HG02943 (cell line): ENCODE data around the gene SYT8.
"Not testable (repeated sequence)": the region's sequence is repeated elsewhere in the genome, so short reads cannot be mapped to it uniquely, and the experiment has no call there.

Source experiments
- ATAC-seq: cut with Tn5 transposase; IDR thresholded peaks from one replicate; pipeline ENCODE4 v1.9.1; 2021; ENCODE audit warnings: mild to moderate bottlenecking, low read depth, moderate library complexity; ENCODE audit not compliant: unreplicated experiment

Gene SYT8

DNA sequence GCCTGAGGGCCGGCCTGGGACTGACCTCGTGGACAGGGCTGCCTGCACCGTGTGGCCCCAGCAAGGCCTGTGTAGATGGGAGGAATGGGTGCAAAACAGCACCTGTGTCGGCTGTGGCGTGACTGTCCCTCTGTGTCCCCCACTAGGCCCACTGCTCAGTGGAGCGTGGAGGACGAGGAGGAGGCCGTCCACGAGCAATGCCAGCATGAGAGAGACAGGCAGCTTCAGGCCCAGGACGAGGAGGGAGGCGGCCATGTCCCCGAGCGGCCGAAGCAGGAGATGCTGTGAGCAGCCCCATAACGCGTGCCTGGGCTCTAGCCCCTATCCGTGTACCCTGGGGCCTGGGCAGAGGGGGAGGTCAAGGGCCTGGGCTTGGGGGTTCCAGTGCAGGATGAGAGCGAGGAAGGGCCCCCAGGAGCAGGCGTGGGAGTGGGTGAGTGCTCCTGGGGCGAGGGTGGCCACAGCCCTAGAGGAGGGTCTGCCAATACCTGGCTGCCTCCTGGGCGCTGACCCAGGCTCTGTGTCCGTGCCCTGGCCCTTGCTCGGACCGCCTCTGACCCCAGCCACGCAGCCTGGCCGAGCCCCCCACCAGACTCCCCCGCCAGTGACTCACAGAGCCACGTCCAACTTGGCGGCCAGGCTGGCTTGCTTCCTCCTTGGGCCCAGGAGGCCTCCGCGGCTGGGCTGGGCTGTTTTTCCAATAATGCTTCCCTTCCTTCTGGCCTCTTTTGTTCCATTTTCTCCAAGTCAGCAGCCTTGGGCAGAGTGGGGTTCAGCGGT, 45.3 kb downstream of the SYT8 start:
- no peak for ATAC-seq

DNA sequence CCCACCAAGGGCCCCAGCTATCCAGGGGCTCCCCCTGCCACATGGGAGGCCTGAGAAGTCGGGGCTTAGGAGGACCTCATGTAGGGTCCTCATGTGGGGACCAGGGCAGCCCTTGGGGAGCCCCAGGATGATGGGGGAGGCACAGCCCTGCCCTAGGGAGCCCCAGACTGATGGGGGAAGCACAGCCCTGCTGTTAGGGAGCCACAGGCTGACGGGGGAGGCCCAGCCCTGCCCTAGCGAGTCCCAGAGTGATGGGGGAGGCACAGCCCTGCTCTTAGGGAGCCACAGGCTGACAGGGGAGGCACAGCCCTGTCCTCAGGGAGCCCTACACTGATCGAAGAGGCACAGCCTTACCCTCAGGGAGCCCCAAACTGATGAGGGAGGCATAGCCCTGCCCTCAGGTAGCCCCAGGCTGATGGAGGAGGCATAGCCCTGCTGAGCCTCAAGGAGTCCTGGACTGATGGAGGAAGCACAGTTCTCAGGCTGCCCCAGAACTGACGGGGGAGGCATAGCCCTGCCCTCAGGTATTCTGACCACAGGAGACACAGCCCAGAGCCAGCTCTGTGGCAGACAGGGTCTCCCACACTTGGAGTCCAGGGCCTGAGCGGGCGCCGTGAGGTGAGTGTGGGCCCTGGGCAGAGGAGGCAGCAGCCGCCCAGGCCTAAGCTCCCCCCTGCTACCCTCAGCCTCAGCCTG, 46.1 kb downstream of the SYT8 start:
- ATAC-seq: no peak

DNA sequence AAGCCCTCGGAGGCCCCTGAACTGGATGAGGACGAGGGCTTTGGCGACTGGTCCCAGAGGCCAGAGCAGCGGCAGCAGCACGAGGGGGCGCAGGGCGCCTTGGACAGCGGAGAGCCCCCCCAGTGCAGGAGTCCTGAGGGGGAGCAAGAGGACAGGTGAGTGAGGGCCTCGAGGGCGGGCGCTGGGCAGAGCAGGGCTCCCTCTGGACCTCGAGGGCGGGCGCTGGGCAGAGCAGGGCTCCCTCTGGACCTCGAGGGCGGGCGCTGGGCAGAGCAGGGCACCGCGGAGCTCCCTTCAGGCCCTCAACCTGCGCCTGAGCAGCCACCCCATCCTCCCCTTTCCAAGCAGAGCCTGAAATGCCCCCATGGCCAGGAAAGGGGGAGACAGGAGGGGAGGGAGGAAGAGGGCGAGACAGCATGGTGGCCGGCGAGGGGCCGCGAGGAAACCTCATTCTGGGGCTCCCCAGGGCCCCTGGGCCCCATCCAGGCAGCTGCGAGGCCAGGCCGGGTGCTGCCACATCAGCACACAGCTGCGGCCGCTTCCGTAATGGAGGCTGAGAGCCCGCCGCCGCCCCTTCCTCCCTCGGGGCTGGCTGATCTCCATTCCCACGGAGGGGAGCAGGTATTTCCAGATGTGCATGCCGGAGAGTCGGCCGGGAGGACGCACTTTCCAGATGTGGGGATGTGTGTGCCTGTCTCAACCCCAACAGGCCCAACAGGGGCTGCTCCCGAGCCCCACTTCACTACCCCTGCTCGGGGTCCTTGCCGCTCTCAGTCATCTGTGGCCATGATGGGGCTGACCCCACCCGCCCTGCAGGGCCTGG, 46.9 kb downstream of the SYT8 start:
- no peak for ATAC-seq

DNA sequence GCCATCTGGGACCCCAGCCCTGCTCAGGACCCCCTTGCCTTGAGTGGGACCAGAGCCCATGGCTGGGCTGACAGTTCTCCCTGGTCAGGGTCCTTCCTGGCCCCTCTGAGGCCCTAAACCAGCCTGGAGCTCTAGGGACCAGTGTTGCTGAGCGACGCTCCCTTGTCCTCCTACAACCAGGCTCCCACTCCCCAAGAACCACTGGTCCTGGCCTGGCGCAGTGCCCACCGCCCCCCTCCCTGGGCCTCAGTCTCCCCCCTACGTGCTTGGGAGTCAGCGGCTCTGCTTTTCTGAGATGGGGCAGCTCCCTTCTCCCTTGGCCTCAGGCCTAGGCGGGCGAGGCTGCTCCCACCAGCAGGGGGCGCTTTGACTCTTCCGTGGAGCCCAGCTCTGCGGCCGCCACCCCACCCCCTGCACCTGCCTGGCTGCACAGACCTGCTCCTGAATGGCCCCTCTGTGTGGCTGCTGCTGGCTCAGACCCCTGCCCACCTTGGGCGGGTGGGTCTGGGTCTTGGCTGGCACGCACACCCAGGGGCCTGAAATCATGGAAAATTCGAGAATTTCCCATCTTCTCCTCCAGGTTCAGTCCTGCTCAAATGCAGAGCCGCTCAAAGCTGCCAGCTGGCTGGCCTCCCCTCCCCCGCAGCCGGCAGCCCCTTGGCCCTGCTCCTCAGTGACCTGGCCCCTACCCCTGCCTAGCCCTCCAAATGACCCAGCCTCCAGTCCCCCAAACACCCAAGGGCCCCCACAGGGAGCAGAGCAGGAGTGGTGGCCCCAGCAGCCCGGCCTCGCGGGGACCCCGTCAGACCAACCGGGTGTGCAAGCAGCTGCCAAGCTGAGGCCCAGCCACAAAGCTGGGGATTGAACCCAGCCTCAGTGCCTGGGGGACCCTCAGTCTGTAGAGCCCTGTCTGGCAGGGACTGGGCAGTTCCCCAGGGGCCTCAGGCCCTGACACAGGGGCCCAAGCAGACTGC, 47.8 kb downstream of the SYT8 start:
- ATAC-seq: no peak

- no peak for ATAC-seq
Observed at GRCh38 chr11:1883346-1884302, 48.8 kb downstream of the SYT8 start.

DNA sequence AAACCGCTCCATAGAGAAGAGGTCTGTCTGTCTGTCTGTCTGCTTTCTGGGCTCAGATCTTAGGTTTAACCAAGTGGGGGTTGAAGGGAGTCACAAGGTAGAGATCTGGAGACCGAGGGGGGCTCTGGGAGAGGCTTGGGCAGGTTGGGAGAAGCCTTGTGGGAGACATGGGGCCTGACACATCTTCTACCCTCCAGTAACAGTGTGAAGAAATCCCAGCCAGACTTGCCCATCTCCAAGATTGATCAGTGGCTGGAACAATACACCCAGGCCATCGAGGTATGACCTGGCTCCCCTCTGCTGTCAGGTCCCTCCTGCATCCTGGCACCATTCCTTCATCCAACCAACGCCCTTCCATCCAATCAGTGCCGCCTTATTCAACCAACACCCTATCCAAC, 49.5 kb downstream of the SYT8 start:
- ATAC-seq: no peak

GRCh38 chr11:1886551-1886950, 51.8 kb downstream of the SYT8 start:
- ATAC-seq: not testable (repeated sequence)
